GM19395 (cell line): ENCODE measurements around the gene YBX2.

Source experiments
- ATAC-seq: cut with Tn5 transposase; IDR thresholded peaks from one replicate; pipeline ENCODE4 v1.9.1; 2021; ENCODE audit warnings: mild to moderate bottlenecking, moderate library complexity; ENCODE audit not compliant: unreplicated experiment

Gene YBX2

GRCh38 chr17:7304179-7304578 lies 9.7 kb upstream of the YBX2 start:
- ATAC-seq = no peak

GRCh38 chr17:7296189-7296861 lies 1.9 kb upstream of the YBX2 start:
- ATAC-seq = no peak

- no peak for ATAC-seq
Observed at GRCh38 chr17:7295230-7296180, 1.1 kb upstream of the YBX2 start.

DNA sequence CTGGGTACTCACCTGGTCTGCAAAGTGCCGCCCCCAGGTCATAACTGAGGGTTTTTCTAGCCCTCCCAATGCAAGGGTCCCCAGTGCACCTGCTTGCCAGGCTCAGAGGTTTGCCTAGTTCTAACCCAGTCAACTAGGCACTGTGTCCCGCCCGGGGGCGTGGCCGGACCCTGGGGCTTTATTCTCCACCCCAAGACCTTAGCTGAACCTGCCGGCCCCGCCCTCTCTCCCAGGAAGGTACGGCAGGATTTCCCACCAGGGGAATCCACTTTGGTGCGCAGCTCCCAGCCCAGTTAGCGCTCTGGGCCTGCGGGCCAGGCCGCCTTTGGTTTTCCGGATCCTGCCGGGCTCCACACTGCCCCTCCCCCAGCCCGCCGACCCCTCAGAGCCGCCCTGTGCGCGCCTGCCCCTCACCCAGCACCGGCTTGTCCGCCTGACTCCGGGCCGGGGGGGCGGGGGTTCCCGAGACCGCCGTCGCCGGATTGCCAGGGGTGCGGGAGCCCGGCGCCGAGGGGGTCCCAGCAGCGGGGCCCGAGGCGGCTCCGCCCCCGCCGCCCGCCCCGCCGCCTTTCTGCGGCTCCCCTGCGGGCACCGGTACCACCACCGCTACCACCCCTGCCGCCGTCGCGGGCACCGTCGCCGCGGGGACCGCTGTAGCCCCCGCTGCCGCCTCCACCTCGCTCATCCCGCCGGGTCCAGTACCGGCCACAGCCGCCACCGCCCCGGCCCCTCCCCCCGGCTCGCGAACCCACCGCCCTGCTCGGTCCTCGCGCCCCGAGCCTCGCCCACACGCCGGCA lies 424 bp downstream of the YBX2 start:
- ATAC-seq = no peak

DNA sequence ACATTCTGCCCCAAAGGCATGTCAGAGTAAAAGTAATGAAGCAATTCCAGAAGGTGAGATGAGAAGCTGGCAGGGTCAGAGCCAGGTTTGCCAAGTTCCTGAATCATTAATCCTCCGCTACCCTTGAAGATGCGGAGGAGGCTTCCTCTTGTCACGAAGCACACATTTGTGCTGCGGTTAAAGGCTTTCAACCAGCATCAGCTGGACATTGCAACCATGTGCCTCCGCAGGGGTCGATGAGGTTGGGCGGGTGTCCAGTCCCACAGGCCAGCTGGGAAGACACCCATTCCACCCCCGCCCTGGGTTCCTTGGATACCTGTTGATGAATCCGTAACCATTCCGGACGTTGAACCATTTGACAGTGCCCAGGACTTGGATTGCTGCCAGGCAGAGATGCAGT lies 1.3 kb downstream of the YBX2 start:
- ATAC-seq = no peak

DNA sequence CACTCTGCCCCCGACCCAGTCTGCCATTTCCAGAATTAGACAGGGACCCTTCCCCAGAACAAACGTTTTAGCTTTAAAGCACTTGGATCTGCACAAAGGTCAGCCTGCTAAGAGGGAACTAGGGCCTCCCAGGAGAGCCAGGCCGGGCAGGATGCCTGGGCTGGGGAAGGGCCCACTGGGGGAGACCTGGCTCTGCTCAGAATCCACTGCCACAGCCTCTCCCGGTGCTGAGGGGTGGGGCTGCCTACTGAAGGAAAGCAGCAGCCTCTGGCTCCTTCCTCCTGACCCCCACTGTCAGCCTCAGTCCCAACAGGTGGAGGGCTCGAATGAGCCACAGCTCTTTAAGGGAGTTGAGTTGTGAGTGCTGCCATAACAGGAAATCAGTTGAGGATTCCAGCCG lies 1.7 kb downstream of the YBX2 start:
- ATAC-seq = no peak

DNA sequence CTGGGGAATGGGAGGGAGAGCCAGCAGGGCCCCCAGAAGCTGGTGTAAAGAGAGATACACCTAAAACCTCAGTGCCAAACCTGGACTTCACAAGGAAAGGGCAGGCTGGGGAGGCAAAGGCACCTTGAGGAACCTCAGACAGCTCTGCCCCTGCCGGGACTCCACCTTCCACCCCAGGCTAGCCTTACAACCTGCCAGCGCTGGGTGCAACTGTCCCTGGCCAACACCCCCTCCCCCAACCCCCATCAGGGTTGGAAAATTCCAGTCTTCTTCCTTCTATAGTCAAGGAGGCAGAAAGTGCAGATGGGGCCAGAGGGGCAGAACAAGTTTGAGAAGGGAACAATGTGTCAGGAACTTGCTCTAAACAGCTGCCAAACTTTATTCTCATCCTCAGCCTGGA lies 2.2 kb downstream of the YBX2 start:
- no peak for ATAC-seq

DNA sequence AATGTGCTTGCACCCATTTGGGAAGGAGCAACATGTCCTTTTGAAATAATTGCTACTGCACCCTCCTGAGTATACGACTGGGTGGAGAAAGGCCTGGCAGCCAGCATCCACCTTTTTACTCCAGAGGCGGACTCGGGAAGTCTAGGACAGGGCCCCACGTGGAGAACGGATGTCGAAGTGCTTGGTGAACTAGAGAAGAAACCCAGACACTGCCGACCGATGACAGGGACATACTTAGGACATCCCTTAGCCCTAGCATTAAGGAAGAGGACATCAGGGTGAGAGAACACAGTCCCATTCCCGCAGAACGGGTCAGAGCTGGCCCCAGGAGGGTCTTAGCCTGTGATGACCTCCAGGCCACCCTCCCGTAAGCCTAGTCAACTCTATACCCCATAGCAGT lies 3.8 kb downstream of the YBX2 start:
- no peak for ATAC-seq

GRCh38 chr17:7290166-7290565 lies 4.3 kb downstream of the YBX2 start:
- no peak for ATAC-seq

DNA sequence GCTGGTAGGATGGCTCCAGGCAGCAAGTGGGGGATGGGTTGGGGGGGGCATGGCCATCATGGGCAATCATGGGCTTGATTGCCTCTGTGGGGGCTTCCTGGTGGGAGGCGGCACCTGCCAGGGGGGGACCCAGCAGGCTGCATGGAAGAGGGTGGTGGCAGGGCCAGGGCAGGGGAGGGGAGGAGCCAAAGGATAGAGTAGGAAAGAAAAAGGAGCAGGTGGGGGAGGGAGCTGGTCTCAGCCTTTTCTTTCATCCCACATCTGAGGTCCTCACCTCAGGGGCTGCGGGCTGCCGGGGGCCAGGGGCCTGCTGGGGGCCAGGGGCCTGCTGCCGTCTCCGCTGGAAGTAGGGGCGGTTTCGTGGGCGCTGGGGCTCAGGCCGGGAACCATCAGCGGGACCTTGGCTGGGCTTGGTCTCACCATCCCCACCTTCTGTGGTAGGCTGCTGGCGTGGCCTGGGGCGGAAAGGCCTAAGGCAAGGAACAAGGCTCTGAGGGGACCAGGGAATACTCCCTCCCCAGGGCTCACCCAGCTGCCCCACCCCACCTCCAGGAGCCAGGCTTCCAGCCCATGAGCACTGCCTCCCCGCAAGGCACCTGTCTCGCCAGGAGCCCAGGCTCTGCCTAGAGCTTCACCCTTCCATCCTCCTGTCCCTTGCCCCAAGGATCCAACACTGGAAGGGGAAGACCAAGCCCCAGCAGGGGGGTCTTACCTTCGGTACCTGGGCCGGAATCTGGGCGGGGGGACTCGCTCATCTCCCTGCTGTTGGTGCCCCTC lies 5.0 kb downstream of the YBX2 start:
- ATAC-seq = no peak

DNA sequence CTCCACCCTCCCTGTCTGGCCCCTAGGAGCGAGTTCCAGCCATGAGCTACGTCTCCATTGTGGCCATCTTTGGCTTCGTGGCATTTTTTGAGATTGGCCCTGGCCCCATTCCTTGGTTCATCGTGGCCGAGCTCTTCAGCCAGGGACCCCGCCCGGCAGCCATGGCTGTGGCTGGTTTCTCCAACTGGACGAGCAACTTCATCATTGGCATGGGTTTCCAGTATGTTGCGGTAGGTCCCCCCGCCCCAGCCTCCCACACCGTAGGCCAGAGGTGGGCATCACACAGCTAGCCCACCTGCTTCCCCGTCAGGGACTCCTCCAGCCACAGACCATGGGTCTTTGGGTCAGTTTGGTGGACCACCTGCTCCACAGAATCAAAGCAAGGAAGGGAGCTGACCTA lies 8.8 kb downstream of the YBX2 start:
- ATAC-seq = no peak

DNA sequence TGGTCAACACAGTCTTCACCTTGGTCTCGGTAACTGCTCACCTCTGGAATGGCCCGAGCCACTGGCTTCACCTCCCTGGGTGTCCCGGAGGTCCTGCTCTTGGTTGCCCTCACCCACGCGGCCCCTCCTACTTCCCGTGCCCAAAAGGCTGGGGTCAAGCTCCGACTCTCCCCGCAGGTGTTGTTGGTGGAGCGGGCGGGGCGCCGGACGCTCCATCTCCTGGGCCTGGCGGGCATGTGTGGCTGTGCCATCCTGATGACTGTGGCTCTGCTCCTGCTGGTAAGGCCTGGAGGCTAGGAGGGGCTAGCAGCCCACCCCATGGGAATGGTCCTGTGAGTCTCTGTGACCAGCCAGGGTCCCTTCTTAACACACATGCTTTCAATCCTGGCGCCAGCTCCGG lies 9.5 kb downstream of the YBX2 start:
- ATAC-seq = no peak

- no peak for ATAC-seq
Observed at GRCh38 chr17:7283471-7284216, 10.8 kb downstream of the YBX2 start.

DNA sequence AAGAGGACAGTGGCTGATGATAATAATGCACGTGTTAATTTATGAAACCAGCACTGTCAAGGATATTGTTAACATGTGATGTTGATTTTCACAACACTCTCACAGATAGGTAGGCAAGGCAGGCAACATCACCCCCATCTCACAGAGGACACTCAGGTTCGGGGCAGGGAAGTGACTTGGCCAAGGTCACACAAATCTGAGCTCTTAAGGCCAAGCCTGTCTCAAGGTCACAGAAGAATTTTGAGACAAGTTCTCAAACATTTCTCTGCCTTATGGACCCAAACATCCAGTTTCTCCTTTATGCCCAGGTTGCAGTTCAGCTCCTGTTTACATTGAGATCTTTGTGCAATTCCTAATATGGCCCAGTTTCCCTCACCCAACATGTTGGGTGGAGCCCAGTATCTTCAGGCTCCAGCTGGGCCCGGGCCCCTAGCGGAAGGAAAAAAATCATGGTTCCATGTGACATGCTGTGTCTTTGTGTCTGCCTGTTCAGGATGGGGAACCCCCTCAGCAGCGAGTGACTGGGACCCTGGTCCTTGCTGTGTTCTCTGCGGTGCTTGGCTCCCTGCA lies 11.6 kb downstream of the YBX2 start:
- no peak for ATAC-seq

DNA sequence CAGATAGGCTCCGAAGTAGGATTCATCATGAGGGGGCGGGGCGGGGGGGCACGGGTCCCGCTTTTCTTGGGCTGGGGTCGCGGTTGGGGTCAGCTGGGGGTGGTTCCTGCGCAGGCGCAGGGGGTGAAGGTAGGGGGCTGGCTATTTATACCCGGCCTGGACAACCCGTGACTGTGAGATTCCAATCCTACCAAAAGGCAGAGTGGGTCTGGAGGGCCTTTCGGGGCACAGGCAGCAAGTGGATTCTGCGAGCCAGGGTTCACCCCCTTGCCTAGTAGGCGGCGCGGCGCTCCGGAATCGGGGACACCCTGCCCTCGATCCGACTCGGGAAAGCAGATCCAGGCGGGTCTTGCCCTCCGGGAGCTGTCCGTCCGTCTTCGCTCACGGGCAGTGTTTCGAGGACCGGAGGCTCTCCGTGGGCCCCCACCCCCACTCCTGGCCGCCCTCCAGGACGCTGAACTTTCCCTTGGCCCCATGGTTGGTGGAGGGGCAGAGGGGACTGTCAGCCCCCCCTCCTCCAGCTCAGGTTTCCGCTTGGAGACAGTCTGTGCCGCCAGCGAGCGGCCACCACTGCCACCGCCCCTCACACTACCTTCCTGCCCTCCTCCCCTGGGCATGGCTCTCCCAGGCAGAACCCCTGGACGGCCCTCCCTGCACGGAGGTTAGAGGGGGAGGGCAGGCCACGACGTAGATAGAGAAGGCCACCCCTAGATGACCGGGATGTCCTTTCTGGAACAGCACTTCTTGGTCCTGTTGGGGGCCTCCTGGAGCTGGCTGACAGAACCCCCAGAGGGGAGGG lies 12.3 kb downstream of the YBX2 start:
- no peak for ATAC-seq

DNA sequence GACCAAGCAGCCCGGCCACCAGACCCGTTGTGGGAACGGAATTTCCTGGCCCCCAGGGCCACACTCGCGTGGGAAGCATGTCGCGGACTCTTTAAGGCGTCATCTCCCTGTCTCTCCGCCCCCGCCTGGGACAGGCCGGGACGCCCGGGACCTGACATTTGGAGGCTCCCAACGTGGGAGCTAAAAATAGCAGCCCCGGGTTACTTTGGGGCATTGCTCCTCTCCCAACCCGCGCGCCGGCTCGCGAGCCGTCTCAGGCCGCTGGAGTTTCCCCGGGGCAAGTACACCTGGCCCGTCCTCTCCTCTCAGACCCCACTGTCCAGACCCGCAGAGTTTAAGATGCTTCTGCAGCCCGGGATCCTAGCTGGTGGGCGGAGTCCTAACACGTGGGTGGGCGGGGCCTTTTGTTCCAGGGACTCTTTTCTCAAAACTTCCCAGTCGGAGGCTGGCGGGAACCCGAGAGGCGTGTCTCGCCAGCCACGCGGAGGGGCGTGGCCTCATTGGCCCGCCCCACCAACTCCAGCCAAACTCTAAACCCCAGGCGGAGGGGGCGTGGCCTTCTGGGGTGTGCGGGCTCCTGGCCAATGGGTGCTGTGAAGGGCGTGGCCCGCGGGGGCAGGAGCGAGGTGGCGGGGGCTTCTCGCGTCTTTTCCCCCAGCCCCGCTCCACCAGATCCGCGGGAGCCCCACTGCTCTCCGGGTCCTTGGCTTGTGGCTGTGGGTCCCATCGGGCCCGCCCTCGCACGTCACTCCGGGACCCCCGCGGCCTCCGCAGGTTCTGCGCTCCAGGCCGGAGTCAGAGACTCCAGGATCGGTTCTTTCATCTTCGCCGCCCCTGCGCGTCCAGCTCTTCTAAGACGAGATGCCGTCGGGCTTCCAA lies 13.1 kb downstream of the YBX2 start, which contains the start of gene SLC2A4:
TSS of gene SLC2A4 (plus strand) at position 645 of the 879 bp plus-strand sequence. CDS start at position 862, 217 bp downstream.
- ATAC-seq = no peak

GRCh38 chr17:7280519-7281073 lies 13.8 kb downstream of the YBX2 start:
- ATAC-seq = no peak
